Right lung (tissue), 5 donors: Measurements from ENCODE around the gene RTN4R. TPM values are rescaled to one million over a fixed set of nuclear protein-coding genes. Genes with fewer than 3 reads are reported as not detected.

Source experiments
- DNase-seq, 2 donors: peaks; one replicate each; pipeline ENCODE4 v3.0.0-alpha.2; 2013
- polyA plus RNA-seq, 5 donors: library from polyadenylated mRNA; unstranded; fragments of 120-200 nt; gene quantifications; one replicate each; pipeline versions ENCODE4 v1.2.1 to v1.2.3, GENCODE V29; 2013; ENCODE audit warnings: inconsistent platforms in 1 of 5, low replicate concordance in 1 of 5; ENCODE audit not compliant: insufficient read length in 5 of 5, insufficient read depth in 1 of 5

Gene RTN4R
- polyA plus RNA-seq, 5 donors: 4.2 to 11.9 (median 4.9) TPM

DNA sequence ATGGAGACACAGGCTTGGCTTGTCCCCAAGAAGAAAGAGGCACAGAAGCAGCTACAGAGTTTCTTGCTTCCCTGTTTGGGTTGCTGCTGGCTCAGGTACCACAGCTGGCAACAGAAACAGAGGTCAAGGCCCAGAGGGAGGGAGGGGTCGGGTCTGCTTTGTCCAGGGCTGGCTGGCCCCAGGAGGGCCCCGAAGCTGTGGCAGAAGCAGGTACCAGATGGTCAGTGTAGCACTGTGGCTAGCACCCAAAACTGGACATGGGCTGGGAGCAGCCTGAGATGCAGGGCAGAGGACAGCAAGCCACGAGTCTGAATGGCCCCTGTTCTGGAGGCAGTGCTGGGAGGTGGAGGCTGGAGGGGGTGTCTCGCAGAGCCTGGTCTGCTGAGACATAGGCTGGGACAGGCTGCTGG lies 65.0 kb downstream of the RTN4R start:
- DNase-seq: no peak

DNA sequence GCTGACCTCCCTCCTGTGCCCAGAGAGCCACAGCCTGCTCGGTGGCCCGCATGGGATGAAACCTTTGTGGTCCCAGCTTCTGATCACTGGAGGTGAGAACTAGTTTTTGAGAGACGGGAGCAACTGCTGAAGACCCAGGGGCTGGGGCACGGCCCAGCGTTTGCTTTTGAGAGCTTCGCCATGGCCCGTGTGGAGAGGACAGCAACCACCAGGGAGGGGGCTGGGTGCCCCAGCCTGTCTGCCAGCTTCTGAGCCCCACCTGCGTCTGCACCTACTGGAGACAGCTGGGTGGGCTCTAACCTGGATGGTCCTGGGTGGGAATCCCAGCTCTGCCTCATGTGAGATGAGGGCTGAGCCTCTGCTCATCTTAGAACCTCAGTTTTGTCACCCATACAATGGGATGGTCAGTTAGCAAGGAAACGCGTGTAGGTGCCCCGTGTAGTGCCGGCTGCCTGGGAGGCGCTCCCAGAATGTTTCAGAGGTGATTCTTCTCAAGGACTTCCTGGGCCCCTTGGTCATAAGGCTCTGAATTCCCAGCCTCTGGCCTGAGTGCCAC lies 66.2 kb downstream of the RTN4R start:
- DNase-seq: no peak

DNA sequence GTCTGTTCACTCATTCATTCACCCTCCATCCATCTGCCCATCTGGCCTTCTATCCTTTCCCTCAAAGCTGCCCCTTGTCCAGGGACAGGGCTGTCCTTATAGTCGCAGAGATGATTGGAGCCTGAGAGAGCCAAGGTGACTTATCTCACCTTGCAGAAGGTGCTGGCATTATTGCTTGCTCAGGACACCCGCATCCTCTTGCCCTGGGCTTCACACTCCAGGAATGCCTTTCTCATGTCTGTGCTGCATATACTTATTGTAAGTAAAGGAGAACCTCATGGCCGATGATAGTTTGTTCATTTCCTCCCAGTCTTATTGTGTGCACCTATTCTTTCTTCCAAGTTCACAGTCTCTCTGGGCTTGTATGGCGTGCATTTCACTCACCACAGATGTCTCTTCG lies 68.2 kb downstream of the RTN4R start:
- DNase-seq: no peak

DNA sequence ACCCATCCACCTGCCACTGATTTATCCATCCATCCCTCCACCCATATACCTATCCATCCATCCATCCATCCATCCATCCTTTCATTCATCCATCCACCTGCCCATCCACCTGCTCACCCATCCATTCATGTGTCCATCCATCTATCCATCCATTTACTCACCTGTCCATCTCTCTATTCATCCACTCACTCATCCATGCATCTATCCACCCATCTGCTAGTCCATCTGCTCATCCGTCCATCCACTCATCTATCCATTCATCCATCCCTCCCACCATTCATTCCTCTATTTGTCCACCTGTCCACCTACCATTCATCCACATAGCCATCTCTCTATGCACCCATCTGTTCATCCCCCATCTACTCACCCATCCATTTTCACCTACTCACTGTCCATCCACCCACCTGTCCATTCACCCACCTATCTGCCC lies 68.7 kb downstream of the RTN4R start:
- DNase-seq: no peak

DNA sequence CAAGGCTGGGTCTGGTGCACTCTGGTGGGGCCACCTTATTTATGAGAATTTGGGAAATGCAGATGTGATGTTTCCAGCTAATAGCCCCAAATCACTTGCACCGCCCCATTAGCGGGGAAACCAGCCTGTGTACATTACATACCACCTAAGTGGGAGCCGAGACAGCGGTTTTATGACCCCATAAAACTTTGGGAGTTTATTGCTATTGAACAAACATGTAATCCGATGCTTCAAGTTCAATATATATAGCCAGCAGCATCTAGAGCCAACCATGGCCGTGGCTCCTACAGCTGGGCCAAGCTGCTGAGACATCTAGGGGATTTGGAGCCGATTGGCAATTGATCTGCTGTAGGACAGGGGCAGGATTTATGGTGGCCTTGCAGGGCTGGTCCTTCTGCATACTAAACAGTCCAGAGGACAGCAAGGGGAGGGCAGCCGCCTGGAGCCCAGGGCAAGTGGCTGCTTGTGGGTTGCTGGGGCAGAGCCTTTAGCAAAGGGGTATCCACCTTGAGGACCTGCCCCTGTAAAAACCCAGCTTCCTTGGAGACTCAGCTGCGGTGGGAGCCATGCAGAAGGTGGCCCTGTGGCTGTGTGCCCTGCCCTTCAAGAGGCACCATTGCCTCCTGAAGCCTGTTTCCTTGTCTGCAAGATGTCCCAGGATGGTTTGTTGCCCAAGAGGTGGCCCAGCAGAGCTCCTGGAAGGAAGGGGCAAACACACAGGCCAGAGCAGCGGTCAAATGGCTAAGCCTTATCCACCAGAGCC lies 69.4 kb downstream of the RTN4R start:
- DNase-seq: no peak

DNA sequence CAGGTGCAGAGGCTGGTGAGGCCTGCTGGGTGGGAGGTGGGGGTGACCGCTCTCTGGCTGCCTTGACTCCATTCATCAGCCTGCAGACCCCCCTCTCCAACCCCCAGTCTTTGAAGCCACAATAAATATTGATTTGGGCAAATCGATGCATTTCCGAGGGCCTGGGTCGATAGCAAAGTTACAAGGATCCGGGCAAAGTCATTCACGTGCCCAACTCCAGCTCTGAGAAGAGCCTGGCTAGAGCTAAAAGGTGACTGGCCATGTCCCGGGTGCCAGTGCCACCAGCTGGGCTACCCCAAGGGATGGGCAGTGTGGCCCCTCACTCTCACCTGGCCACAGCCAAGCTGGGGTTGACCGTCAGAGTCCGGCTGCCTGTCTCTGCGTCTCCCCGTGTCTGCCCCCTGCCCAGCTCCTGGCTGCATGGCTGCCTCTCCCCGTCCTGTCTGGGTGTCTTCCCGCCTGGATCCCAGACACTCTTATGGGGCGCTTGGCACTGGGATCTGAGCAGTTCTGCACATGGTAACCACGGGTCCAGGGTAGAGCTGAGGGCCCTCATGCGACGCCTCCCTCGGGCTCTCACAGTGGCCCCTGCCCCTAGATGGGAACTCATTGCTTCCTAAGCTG lies 70.6 kb downstream of the RTN4R start:
- no peak for DNase-seq

DNA sequence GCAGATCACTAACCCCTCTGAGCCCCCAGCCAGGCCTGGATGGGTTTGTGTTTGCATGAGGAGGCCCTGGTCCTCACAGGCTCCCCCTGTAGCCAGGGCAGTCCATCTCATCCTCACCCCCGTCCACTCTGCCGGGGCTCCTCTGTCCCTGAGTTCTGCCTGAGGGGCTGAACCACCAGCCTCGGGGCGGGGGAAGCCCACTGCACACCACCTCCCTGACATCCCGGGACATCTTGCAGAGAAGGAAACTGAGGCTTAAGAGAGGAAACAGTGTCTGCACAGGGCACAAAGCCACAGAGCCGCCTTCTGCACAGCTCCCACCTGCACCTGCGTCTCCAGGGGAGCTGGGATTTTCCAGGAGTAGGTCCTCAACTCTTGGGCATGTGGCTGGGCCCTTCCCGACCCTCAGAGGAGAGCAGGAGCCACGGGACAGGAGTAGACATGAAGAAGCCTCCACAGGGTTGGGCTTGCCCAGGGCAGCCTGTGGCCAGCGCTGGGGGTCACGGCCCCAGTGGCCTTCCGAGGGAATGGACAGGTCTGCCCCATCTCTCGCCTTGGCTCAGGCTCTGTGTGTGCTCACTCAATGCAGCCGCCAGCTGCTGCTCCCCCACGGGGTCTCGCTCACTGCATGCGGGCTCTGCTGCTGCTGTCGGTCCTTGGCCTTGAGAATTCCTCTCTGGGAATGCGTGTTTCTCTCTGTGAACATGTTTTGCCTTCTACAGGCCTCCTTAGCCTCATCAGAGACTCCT lies 71.8 kb downstream of the RTN4R start:
- DNase-seq: no peak

DNA sequence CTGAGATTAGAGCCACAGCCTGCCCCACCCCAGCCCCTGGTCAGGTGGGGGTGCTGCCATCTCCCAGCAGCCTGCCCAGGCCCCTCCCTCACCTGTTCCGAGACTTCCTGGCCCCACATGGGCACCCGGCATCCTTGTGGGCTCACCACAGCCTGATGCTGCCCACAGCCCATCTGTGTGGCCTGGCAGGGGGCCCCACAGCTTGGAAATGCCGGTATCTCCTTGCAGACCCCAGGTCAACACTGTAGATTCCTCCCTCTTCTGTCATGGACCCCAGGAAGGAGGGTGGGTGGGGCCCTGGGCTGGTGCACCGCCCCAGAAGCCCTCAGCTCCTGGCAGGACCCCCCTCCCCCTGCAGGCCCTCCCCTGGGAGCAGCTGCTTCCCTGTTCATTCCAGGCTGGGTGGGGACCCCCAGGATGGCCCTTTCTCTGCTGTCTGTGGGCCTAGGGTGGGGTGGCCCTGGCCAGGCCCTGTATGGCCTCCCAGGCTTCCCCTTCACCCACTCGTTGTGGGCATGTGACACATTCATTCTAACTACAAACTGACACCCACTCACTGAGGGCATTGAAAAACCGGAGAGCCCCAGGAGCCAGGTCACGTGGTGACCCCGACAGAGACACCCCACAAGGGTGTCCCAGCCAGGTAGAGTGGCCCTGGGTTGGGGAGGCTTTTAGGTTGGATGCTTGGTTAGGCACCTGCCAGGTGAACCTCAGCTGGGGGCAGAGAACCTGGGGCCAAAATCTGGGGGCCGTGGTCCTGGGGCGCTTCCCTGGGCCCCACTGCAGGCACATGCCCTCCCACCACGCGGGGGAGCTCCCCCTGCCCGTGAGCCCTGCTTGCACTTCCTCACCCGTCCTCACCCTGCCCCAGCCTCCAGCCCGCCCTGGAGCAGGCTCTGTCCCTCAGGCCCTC lies 73.2 kb downstream of the RTN4R start:
- no peak for DNase-seq

DNA sequence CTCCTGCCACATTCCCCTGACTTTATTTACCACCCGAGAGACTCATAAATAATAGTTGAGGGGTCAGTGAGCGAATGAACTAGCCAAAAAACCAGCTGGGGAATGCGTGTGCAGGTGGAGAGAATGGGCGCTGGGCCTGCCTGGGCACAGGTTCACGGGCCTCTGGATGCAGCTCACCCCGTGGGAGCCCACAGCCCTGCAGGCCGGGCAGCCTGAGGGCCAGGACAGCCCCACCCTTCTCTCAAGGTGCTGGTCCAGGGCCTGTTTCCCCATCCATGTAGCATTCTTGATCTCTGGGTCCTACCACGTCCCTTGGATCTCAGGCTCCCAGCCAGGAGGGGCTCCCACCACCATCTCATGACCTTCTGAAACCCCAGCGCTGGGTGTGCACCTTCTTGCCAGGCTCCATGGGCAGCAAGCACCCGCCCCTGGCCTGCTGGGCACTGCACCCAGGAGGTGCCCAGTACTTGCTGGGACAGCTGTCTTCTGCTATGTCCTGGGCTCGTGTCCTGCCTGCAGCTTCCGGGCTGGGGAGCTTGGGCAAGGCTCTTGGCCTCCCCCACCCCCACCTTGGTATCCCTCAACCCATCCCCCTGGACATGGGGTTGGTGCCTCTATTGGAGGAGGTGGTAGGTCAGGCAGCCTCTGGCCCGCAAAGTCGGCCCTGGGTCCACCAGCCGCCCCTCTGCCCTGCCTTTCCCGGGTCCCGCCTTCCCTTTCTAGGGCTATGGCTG lies 74.2 kb downstream of the RTN4R start:
- no peak for DNase-seq

DNA sequence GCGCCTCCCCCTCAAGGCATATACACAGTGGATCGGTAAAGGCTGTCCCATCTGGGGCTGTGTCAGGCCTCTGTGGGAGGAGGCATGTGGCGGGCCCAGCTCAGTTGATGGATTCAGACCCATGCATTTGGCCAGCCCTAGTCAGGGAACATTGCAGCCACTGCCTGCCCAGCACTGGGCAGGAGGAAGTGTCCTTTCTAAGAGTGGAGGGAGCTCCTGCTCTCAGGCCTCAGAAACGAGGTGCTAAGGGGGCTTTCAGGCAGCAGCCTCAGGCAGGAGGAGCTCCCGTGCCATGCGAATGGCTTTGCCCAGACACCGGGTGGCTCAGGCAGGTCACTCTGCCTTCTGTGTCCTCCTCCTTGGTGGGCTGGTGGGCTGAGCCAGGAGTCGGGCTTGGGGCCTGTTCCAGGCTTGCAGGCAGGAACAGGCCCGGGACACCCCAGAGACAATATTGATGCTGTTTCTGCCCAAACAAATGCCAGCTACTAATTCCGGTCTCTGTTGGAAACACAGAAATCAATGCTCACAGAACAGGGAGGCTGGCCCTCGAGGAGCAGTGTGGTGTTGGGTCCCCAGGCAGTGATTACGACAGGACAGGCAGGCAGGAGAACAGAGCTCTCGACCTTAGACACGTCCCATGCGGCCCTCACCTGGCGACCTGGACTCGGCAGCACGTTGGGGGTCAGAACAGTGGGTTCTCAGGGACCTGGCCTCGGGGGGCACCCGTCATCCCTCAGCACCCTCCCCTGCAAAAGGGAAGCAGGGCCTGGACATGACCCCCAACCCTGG lies 75.0 kb downstream of the RTN4R start:
- DNase-seq: no peak

DNA sequence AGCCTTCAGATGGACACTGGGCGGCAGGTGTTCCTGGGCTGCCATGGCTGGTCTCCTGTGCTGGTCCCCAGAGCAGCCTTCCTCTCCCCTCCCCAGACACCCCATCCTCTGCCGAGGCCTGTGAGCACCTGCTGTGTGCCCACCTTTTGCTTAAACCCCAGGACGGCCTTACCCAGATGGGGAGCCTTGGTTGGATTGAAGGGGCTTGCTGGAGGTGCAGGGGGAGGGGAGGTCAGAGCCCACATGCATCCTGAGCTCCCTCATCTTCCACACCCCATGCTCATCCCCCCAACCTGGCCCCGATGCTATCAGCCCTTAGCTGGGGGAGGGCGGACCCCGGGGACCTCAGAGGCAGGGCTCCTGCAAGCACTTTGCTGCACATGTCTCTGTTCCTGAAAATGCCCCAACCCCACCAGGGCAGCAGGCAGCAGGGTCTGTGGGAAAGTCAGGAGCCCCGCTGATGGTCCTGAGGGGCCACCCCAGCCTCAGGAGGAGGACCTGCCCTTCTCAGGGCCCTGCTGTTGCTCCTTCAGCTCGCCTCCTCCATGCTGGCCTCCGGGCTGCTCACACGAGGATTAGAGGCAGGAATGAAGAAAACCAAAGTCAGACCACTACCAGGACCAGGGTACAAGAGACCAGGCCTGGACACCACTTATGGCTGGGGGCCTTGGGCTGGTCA lies 75.7 kb downstream of the RTN4R start:
- DNase-seq: no peak

DNA sequence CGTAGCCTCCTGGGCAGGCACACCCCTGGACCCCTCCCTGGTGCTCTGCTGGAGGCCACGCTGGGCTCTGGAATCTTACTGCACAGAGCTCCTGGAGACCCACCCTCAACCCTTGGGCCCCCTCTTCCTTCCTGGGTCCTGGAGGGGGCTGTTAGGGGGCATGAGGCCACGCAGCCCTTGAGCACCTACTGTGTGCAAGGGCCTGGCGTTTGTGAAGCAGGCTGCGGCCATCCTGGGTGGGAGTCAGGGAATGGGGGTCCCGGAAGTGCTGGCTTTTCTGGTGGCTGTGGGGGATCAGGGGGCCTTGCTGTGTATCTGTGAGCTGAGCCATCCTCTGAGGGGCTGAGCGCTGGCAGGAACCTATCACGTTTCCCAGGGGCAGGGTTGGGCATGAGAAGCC lies 76.3 kb downstream of the RTN4R start:
- no peak for DNase-seq

Other genes with a start within 250 kb of the RTN4R start
- gene TANGO2, start 247.2 kb downstream of the RTN4R start, polyA plus RNA-seq: 10 to 100 TPM in 4 of 5 donors, 1 to 10 TPM in 1; 9.9 to 15.3 (median 13.5) TPM
- 10 to 100 TPM; 42.6 to 50.7 (median 45.2) TPM for gene DGCR8, start 188.1 kb downstream of the RTN4R start, polyA plus RNA-seq
- gene RANBP1, start 152.2 kb downstream of the RTN4R start, polyA plus RNA-seq: 100 to 1,000 TPM; 140 to 189 (median 161) TPM
- gene TRMT2A, start 151.1 kb downstream of the RTN4R start, polyA plus RNA-seq: 10 to 100 TPM; 28.8 to 64.0 (median 46.4) TPM
- 10 to 100 TPM; 27.5 to 61.1 (median 46.6) TPM for gene ZDHHC8, start 136.5 kb downstream of the RTN4R start, polyA plus RNA-seq
- 1 to 10 TPM; 1.4 to 2.9 (median 1.8) TPM for gene CCDC188, start 117.3 kb downstream of the RTN4R start, polyA plus RNA-seq
- gene DGCR6L, start 51.7 kb upstream of the RTN4R start, polyA plus RNA-seq: 10 to 100 TPM; 40.9 to 69.8 (median 50.9) TPM
- 10 to 100 TPM; 16.2 to 22.5 (median 21.0) TPM for gene ZNF74, start 125.8 kb upstream of the RTN4R start, polyA plus RNA-seq
- gene SCARF2, start 169.5 kb upstream of the RTN4R start, polyA plus RNA-seq: 10 to 100 TPM; 15.1 to 39.6 (median 23.5) TPM
- gene KLHL22, start 227.5 kb upstream of the RTN4R start, polyA plus RNA-seq: 10 to 100 TPM; 30.0 to 36.0 (median 33.9) TPM
- gene MED15, start 239.3 kb upstream of the RTN4R start, polyA plus RNA-seq: 10 to 100 TPM; 38.1 to 62.5 (median 50.7) TPM